Posterior cingulate gyrus (tissue), 11 donors: Measurements from ENCODE around the gene KRTAP4-1.
A peak's percentile ranks its signal among the peaks of the same experiment; 100 is the strongest.
"Not testable (repeated sequence)": the region's sequence is repeated elsewhere in the genome, so short reads cannot be mapped to it uniquely, and the experiment has no call there.

Source experiments
- DNase-seq, 10 donors: peaks; one replicate each; pipeline versions ENCODE4 v3.0.0 to v3.0.0-alpha.2; 2020 to 2021; ENCODE audit warnings: mixed read lengths in 3 of 10
- intact Hi-C: fragments of 100-400 bp; cut with DNase I; formaldehyde crosslinking; loops from one replicate; pipeline ENCODE4 v1.15.1; 2023

Gene KRTAP4-1

GRCh38 chr17:41184480-41184961 lies at the start of gene KRTAP4-1:
KRTAP4-1 (minus strand) TSS chr17:41184911; CDS start chr17:41184854, 57 bp downstream.
- intact Hi-C loops, result no loop called here
- no peak for DNase-seq

GRCh38 chr17:41232399-41233105 lies 47.8 kb upstream of the KRTAP4-1 start, which contains the start of gene KRTAP9-3:
KRTAP9-3 (plus strand) TSS chr17:41232449; CDS start chr17:41232502, 53 bp downstream.
- DNase-seq, intact Hi-C loops: not testable (repeated sequence)

- intact Hi-C loops, result no loop called here
- no peak for DNase-seq
Observed at GRCh38 chr17:41231731-41232130, 47.0 kb upstream of the KRTAP4-1 start.

DNA sequence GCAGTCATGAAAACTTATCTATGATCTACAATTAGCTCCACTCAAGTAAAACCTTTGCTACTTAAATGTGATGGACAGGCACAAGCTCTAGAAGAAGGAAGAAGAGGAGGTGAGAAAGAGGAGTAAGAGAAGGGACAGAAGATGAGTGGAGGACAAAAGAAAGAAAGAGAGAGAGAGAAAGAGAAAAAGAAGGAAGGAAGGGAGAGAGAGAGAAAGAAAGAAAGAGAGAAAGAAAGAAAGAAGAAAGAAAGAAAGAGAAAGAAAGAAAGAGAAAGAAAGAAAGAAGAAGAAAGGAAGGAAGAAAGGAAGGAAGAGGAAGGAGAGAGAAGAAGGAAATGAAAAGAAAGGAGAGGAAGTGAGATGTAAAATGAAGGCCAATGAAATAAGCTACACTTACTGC lies 45.4 kb upstream of the KRTAP4-1 start:
- DNase-seq, result no peak
- intact Hi-C loops, result no loop called here

DNA sequence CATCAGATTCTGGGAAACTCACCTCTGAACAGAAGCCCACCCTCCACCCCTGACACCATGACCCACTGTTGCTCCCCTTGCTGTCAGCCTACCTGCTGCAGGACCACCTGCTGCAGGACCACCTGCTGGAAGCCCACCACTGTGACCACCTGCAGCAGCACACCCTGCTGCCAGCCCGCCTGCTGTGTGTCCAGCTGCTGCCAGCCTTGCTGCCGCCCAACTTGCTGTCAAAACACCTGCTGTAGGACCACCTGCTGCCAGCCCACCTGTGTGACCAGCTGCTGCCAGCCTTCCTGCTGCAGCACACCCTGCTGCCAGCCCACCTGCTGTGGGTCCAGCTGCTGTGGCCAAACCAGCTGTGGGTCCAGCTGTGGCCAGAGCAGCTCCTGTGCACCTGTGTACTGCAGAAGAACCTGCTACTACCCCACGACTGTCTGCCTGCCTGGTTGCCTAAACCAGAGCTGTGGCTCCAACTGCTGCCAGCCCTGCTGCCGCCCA lies 41.9 kb upstream of the KRTAP4-1 start, which contains the start of gene KRTAP9-2:
KRTAP9-2 (plus strand) TSS at position 51 of the 498 bp plus-strand sequence; CDS start at position 58, 7 bp downstream.
- intact Hi-C loops, result not testable (repeated sequence)

DNA sequence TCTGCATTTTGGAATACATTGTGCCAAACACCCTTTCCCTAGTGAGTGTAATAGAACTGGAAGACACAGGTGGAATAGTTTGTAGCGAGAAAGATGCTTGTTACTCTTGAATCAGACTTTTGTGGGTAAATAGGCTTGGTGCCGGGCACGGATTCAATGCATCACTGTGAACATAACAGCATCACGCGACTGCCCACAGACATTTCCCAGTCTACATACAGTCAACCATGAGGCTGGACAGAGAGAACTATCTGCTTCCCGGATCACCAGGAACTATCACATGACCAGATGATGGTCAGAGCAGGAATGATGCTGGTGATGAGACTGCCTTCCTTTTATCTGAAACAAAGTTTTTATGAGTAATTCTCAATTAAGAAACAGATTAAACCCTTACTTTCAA lies 41.3 kb upstream of the KRTAP4-1 start:
- DNase-seq, result no peak
- intact Hi-C loops, result no loop called here

More for the DNA sequence above, 41.9 kb upstream of the KRTAP4-1 start, which contains the start of gene KRTAP9-2:
- not testable (repeated sequence) for DNase-seq

- intact Hi-C loops, result no loop called here
Observed at GRCh38 chr17:41223821-41224220, 39.1 kb upstream of the KRTAP4-1 start.

DNA sequence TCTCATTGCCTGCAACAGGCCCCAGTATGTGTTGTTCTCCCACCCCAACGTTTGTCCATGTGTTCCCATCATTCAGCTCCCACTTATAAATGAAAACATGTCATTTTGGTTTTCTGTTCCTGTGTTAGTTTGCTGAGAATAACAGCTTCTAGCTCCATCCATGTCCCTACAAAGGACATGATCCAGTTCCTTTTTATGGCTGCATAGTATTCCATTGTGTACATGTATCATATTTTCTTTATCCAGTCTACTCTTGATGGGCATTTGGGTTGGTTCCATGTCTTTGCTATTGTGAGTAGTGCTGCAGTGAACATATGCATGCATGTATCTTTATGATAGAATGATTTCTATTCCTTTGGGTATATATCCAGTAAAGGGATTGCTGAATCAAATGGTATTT lies 31.0 kb upstream of the KRTAP4-1 start:
- no peak for DNase-seq
- intact Hi-C loops, result no loop called here

More at GRCh38 chr17:41223821-41224220, 39.1 kb upstream of the KRTAP4-1 start:
- DNase-seq, result no peak

- no peak for DNase-seq
- intact Hi-C loops, result no loop called here
Observed at GRCh38 chr17:41212524-41213169, 27.9 kb upstream of the KRTAP4-1 start.

GRCh38 chr17:41211845-41212466 lies 27.2 kb upstream of the KRTAP4-1 start:
- intact Hi-C loops, result no loop called here
- no peak for DNase-seq

DNA sequence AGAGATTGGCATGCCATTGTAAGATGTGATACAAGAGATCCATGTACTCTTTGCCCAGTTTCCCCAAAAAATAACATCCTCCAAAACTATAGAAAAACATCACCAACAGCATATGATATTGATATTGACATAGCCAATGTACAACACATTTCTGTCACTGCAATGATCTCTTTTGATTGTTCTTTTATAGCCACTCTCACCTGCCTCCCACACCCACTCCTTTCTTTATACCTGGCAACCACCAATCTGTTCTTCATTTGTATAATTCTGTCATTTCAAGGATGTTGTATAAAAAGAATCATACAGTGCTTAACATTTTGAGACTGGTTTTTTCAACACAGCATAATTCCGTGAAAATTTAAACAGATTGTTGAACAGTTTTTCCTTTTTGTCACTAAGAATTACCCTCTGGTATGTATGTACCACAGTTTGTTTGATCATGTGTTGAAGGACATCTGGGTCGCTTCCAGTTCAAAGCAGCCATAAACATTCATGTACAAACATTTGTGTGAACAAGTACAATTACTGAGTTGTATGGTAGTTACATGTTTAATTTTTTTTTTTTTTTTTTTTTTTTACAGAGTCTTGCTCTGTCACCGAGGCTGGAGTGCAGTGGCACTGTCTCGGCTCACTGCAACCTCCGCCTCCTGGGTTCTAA lies 14.8 kb upstream of the KRTAP4-1 start:
- DNase-seq, result no peak
- intact Hi-C loops, result no loop called here

GRCh38 chr17:41196068-41196467 lies 11.4 kb upstream of the KRTAP4-1 start:
- intact Hi-C loops, result no loop called here
- DNase-seq, result no peak

DNA sequence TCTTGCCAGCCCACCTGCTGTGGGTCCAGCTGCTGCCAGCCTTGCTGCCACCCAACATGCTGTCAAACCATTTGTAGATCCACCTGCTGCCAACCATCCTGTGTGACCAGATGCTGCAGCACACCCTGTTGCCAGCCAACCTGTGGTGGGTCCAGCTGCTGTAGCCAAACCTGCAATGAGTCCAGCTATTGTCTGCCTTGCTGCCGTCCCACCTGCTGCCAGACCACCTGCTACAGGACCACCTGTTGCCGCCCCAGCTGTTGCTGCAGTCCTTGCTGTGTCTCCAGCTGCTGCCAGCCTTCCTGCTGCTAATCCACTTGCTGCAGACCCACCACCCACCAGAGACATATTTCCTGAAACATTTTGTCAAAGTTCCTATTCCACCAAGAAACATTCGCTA lies 5.6 kb upstream of the KRTAP4-1 start:
- intact Hi-C loops, result no loop called here

GRCh38 chr17:41189837-41190318 lies 5.2 kb upstream of the KRTAP4-1 start, which contains the start of gene KRTAP9-1:
KRTAP9-1 (plus strand) TSS chr17:41189887; CDS start chr17:41189887, 0 bp downstream.
- intact Hi-C loops, result not testable (repeated sequence)

More for the DNA sequence above, 5.6 kb upstream of the KRTAP4-1 start:
- no peak for DNase-seq

DNA sequence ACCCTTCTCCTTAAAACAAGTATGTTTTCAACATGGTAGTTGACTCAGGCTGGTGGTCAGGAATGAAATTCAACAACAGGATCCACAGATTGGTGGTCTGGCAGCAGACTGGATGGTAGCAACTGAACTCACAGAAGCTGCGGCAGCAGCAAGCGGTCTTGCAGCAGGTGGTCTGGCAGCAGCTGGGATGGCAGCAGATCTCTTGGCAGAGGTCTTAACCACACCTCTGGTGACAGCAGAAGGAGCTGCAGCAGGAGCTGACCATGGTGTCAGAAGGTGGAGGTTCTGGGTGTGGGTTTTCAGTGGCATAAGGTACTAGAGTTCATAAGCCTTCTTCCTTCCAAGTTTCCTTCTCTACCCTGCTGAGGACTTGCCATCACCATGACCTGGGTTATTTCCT lies 2.2 kb upstream of the KRTAP4-1 start:
- DNase-seq, result no peak
- intact Hi-C loops, result no loop called here

More at GRCh38 chr17:41189837-41190318, 5.2 kb upstream of the KRTAP4-1 start, which contains the start of gene KRTAP9-1:
- not testable (repeated sequence) for DNase-seq

GRCh38 chr17:41185001-41185400 lies 290 bp upstream of the KRTAP4-1 start:
- intact Hi-C loops, result no loop called here
- DNase-seq, result no peak

GRCh38 chr17:41178843-41179616 lies 5.7 kb downstream of the KRTAP4-1 start:
- intact Hi-C loops, result no loop called here
- DNase-seq, result no peak

- intact Hi-C loops, result no loop called here
- no peak for DNase-seq
Observed at GRCh38 chr17:41178341-41178740, 6.4 kb downstream of the KRTAP4-1 start.

GRCh38 chr17:41177727-41178271 lies 6.9 kb downstream of the KRTAP4-1 start, which contains the start of gene KRTAP4-2:
KRTAP4-2 (minus strand) TSS chr17:41178221; CDS start chr17:41178164, 57 bp downstream.
- intact Hi-C loops, result no loop called here
- DNase-seq, result peak in 1 of 10 donors; percentile 77
